Osteoblast (primary cell): ENCODE measurements around the gene PLAAT2. TPM values are rescaled to one million over a fixed set of nuclear protein-coding genes. Genes with fewer than 3 reads are reported as not detected.
"Not testable (repeated sequence)": the region's sequence is repeated elsewhere in the genome, so short reads cannot be mapped to it uniquely, and the experiment has no call there.

ENCODE experiments used
- DNase-seq: peaks from one replicate; pipeline ENCODE4 v3.0.0; 2011; ENCODE audit warnings: low spot score, mixed read lengths; ENCODE audit not compliant: insufficient read length; ENCODE audit errors: missing footprints
- H2AFZ ChIP-seq: 2 replicates; pipeline ENCODE4 v1.6.0; 2011; ENCODE audit warnings: mild to moderate bottlenecking, low read length
- H3K27ac ChIP-seq: 2 replicates; pipeline ENCODE4 v1.5.1; 2011; ENCODE audit warnings: mild to moderate bottlenecking, low read depth, low read length, moderate library complexity
- H3K27me3 ChIP-seq: 2 replicates; pipeline ENCODE4 v1.6.0; 2012; ENCODE audit warnings: mild to moderate bottlenecking, control low read depth, inconsistent platforms, low read length, moderate library complexity; ENCODE audit not compliant: insufficient read depth
- H3K36me3 ChIP-seq: 2 replicates; pipeline ENCODE4 v1.5.1; 2011; ENCODE audit warnings: mild to moderate bottlenecking, low read length, control low read depth, moderate library complexity; ENCODE audit not compliant: insufficient read depth
- H3K4me1 ChIP-seq: 2 replicates; pipeline ENCODE4 v1.5.1; 2011; ENCODE audit warnings: mild to moderate bottlenecking, low read length, control low read depth, moderate library complexity; ENCODE audit not compliant: insufficient read depth
- H3K4me2 ChIP-seq: 2 replicates; pipeline ENCODE4 v1.6.0; 2011; ENCODE audit warnings: mild to moderate bottlenecking, low read length; ENCODE audit not compliant: insufficient read depth
- H3K4me3 ChIP-seq: fragments of 200-600 bp; sonication (generic); 3 replicates; pipeline ENCODE4 v1.5.1; 2012; ENCODE audit warnings: mild to moderate bottlenecking, low read length, inconsistent platforms; ENCODE audit not compliant: insufficient read depth
- H3K79me2 ChIP-seq: 2 replicates; pipeline ENCODE4 v1.6.0; 2012; ENCODE audit warnings: mild to moderate bottlenecking, low read length, control low read depth, inconsistent platforms; ENCODE audit not compliant: insufficient read depth
- H3K9me3 ChIP-seq: 2 replicates; pipeline ENCODE4 v1.5.1; 2011; ENCODE audit warnings: low read depth, low read length, control low read depth
- H4K20me1 ChIP-seq: 2 replicates; pipeline ENCODE4 v1.6.0; 2012; ENCODE audit warnings: mild to moderate bottlenecking, low read length, control low read depth; ENCODE audit not compliant: insufficient read depth
- CTCF ChIP-seq: IDR thresholded peaks from 2 replicates; pipeline ENCODE4 v1.5.1; 2011; ENCODE audit warnings: mild to moderate bottlenecking, low read depth, low read length, moderate library complexity; ENCODE audit errors: extremely low read depth
- total RNA-seq: library from RNA; depleted of rRNA; stranded (reverse); fragments of >200 nt; gene quantifications from 2 replicates; pipeline ENCODE4 v1.2.3, GENCODE V29; 2012

PLAAT2 gene
- total RNA-seq, 1 donor = not detected

DNA sequence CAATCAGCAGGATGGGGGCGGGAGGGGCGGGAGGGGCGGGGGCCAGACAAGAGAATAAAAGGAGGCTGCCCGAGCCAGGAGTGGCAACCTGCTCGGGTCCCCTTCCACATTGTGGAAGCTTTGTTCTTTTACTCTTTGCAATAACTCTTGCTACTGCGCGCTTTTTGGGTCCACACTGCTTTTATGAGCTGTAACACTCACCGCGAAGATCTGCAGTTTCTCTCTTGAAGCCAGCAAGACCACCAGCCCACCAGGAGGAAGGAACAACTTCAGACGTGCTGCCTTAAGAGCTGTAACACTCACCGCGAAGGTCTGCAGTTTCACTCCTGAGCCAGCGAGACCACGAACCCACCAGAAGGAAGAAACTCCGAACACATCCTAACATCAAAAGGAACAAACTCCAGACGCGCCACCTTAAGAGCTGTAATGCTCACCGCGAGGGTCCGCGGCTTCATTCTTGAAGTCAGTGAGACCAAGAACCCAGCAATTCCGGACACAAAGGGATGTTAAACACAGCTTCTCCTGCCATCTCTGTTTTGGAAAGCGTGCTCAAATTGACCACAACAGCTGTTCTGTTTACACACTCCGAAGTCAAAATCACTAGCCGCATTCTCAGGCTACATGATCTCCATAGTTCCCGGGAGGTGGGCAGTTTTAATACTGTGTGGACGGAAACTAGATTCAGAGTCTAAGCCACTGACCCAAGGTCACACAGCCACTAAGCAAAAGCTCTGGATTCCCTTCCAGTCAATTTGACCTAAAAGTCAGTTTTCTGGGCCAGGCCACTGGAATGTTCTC is 11.9 kb downstream of the PLAAT2 start:
- Histone ChIP-seq H3K4me3 (no peak overlapping the region), H3K36me3 (no peaks in the 10 kb centered on the region), H3K79me2 (no peaks in the 10 kb centered on the region), H3K4me1 (peaks cover 4% of the 10 kb centered on the region), H3K4me2 (peak overlapping the region; percentile 34), H3K27me3 (no peaks in the 10 kb centered on the region), H3K9me3 (no peaks in the 10 kb centered on the region), H4K20me1 (no peaks in the 10 kb centered on the region), H2AFZ (peak overlapping the region; percentile 65), H3K27ac (no peak overlapping the region)
- TF ChIP-seq CTCF = no peak
- no peak for DNase-seq

- not testable (repeated sequence) for H2AFZ ChIP-seq, H3K27me3 ChIP-seq, H3K36me3 ChIP-seq, H3K4me1 ChIP-seq, H3K27ac ChIP-seq, H4K20me1 ChIP-seq, H3K79me2 ChIP-seq, H3K4me3 ChIP-seq, H3K9me3 ChIP-seq, H3K4me2 ChIP-seq, DNase-seq
Measured at GRCh38 chr11:63550156-63550700, 13.0 kb downstream of the PLAAT2 start.

GRCh38 chr11:63549411-63549810 is 13.8 kb downstream of the PLAAT2 start:
- Histone ChIP-seq H3K27ac (no peak overlapping the region), H3K79me2 (no peaks in the 10 kb centered on the region), H3K4me2 (no peak overlapping the region), H3K27me3 (no peaks in the 10 kb centered on the region), H4K20me1 (no peaks in the 10 kb centered on the region), H3K4me1 (peaks cover 4% of the 10 kb centered on the region), H2AFZ (no peak overlapping the region), H3K9me3 (no peaks in the 10 kb centered on the region), H3K36me3 (no peaks in the 10 kb centered on the region), H3K4me3 (no peak overlapping the region)
- no peak for TF ChIP-seq CTCF
- DNase-seq = no peak

DNA sequence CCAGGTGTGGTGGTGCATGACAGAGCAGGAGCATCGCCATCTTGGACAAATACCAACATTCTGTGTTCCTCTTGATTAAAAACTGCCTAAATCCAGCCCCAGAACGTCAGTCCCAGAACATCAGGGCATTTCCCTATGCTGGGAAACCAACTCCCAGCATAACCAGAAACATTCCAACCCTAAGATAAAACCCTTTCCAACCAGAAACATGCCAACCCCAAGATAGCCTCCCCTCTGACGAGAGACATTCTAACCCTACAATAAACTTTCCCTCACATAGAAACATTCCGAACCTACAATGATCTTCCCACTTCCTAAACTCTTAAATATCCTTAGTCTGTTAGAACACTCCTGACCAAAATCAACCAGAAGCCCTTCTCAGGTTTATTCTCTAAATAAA is 15.0 kb downstream of the PLAAT2 start:
- Histone ChIP-seq H3K27me3 (no peaks in the 10 kb centered on the region), H3K4me1 (no peaks in the 10 kb centered on the region), H3K79me2 (no peaks in the 10 kb centered on the region), H3K4me2 (no peak overlapping the region), H3K36me3 (no peaks in the 10 kb centered on the region), H3K9me3 (no peaks in the 10 kb centered on the region), H4K20me1 (no peaks in the 10 kb centered on the region), H3K27ac (no peak overlapping the region), H3K4me3 (no peak overlapping the region), H2AFZ (no peak overlapping the region)
- DNase-seq = no peak
- no peak for TF ChIP-seq CTCF
